ENCODE results near the gene TMEM212.

DNA sequence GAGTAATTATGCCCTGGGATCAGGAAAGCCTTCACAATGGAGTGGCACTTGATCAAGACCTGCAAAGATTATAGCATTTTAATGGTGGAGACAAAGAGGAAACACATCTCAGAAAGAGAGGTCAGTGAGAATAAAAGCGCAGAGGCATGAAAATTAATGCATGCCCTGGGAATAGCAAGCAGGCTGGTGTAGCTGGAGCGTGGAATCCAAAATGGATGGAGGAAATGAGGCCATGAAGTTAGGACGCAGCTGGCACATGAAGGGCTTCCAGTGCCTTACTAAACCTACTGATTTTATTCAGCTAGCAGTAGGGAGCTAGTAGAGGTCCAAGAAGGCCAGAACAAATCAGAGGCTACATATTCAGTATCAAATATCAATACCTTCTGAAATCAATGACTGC, 38.1 kb downstream of the TMEM212 start:
- TF ChIP-seq, protein P1, sequence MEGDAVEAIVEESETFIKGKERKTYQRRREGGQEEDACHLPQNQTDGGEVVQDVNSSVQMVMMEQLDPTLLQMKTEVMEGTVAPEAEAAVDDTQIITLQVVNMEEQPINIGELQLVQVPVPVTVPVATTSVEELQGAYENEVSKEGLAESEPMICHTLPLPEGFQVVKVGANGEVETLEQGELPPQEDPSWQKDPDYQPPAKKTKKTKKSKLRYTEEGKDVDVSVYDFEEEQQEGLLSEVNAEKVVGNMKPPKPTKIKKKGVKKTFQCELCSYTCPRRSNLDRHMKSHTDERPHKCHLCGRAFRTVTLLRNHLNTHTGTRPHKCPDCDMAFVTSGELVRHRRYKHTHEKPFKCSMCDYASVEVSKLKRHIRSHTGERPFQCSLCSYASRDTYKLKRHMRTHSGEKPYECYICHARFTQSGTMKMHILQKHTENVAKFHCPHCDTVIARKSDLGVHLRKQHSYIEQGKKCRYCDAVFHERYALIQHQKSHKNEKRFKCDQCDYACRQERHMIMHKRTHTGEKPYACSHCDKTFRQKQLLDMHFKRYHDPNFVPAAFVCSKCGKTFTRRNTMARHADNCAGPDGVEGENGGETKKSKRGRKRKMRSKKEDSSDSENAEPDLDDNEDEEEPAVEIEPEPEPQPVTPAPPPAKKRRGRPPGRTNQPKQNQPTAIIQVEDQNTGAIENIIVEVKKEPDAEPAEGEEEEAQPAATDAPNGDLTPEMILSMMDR (IDR thresholded peaks at IDR 0.05; ENCODE audit: low read depth, low read length) = no peak
- TF ChIP-seq POLR2A (IDR thresholded peaks at IDR 0.05; ENCODE audit: extremely low read depth, insufficient read length) (no peak), MYC (IDR thresholded peaks at IDR 0.05; ENCODE audit: low read depth, low read length) (no peak)

Data from NB4 (cell line).